Activated CD8-positive, alpha-beta memory T cell treated with anti-CD3 and anti-CD28 coated beads, Interleukin-2, amount 50 U/mL, for 48 hours (primary cell): Measurements from ENCODE around the gene CRLF2.
"Not testable (repeated sequence)": the region's sequence is repeated elsewhere in the genome, so short reads cannot be mapped to it uniquely, and the experiment has no call there.

ENCODE experiments used
- DNase-seq: peaks from one replicate; pipeline ENCODE4 v3.0.0-alpha.2; 2020

The CRLF2 gene

GRCh38 chrX:1213971-1214370 is 1.5 kb upstream of the CRLF2 start:
- no peak for DNase-seq

DNA sequence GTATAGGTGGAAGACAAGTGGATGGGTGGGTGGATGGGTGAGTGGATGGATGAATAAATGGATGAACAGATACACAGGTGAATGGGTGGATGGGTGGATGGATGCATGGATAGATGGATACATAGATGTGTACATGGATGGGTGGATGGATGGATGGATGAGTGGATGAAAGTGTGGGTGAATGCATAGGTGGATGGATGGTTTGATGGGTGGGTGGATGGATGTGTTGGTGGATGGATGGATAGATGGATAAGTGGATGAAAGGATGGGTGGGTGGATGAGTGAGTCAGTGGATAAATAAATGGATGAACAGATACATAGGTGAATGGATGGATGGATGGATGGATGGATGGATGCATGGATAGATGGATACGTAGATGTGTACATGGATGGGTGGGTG is 1.6 kb downstream of the CRLF2 start:
- DNase-seq = no peak

DNA sequence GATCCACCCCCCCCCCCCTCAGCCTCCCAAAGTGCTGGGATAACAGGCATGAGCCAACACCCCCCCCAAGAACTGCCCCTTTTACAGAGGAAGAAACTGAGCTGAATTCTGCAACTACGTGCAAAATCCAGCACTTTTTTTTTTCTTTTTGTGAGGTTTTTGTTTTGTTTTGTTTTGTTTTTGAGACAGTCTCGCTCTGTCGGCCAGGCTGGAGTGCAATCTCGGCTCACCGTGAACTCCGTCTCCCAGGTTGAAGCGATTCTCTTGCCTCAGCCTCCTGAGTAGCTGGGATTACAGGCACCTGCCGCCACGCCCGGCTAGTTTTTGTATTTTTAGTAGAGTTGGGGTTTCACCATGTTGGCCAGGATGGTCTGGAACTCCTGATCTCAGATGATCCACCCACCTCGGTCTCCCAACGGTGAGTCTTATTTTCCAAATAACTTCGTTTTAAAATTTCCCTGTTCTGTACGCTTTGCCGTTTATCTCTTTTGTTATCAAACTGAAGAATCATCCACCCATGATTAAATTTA is 4.9 kb downstream of the CRLF2 start:
- no peak for DNase-seq

GRCh38 chrX:1205681-1206611 is 6.5 kb downstream of the CRLF2 start:
- peak; percentile 63 for DNase-seq

DNA sequence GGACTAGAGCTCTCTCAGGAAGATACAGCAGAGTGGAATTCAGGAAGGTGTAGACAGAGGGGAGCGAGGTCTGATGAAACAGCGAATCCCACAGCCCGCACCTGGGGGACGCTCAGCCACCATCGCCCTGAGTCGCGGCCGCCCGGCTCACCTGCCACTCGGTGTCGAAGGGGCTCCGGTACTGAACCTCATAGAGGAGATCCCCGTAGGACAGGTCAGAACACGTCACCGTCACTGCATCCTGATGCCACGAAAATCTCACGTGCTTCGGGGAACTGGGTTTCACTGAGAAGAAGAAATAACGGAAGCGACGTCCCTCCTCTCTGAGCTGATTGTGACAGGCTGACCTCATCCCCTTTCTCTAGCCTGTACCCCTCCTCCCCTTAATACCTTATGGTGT is 10.2 kb downstream of the CRLF2 start:
- DNase-seq = peak; percentile 29

GRCh38 chrX:1196436-1196835 is 16.0 kb downstream of the CRLF2 start:
- DNase-seq = peak; percentile 26

- peak; percentile 12 for DNase-seq
Observed at GRCh38 chrX:1192196-1192595, 20.3 kb downstream of the CRLF2 start.

GRCh38 chrX:1190596-1191145 is 21.8 kb downstream of the CRLF2 start:
- peak; percentile 30 for DNase-seq

- DNase-seq = peak; percentile 62
Observed at GRCh38 chrX:1185561-1185960, 26.9 kb downstream of the CRLF2 start.

DNA sequence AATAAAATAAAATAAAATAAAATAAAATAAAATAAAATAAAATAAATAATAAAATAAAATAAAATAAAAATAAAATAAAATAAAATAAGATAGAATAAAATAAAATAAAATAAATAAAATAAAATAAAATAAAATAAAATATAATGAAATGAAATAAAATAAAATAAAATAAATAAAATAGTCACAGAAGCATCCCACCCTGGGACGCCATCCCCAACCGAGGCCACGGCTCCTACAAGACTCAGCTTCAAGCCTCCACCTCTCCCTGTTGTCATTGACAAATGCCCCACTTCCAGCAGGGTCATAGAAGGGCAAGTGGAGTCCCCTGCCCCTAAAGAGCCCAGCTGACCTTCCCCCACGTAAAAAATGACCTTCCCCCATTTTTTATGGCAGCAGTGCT is 30.2 kb downstream of the CRLF2 start:
- DNase-seq = no peak

- not testable (repeated sequence) for DNase-seq
Observed at GRCh38 chrX:1181661-1182060, 30.8 kb downstream of the CRLF2 start.

DNA sequence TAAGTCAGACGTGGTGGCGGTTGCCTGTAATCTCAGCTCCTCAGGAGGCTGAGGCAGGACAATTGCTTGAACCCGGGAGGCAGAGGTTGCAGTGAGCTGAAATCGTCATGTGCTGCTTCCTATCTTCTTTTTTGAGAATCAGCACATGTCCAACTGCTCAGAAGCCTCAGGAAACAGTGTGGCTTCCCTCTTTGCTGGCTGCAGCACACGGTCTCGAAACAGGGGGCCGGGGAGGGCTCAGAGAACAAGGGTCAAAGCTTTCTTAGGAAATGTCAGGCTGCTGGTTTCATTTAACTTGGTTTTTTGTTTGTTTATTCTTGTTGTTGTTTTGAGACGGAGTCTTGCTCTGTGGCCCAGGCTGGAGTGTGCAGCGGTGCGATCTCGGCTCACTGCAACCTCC is 31.3 kb downstream of the CRLF2 start:
- peak; percentile 35 for DNase-seq

DNA sequence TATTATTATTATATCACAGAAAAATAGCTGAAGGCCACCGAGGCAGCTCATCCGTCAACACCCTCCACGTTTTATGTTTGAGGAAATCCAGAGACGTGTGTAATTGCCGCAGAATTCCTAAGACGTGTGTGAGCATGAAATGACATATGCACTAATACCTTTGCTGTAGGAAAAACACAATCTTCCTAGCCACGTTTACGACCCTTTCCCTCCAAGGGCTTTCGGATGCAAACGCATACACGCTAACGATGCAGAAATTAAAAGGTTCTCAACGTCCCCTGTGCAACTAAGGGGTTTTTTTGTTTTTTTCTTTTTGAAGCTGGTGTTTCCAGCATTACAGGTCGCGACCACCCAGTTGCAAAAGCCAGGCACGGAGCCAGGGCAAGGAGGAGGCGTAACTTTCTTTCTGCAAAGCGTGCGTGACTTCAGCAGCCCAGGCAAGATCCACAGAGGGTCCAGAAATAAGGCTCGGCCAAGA is 33.8 kb downstream of the CRLF2 start:
- no peak for DNase-seq

DNA sequence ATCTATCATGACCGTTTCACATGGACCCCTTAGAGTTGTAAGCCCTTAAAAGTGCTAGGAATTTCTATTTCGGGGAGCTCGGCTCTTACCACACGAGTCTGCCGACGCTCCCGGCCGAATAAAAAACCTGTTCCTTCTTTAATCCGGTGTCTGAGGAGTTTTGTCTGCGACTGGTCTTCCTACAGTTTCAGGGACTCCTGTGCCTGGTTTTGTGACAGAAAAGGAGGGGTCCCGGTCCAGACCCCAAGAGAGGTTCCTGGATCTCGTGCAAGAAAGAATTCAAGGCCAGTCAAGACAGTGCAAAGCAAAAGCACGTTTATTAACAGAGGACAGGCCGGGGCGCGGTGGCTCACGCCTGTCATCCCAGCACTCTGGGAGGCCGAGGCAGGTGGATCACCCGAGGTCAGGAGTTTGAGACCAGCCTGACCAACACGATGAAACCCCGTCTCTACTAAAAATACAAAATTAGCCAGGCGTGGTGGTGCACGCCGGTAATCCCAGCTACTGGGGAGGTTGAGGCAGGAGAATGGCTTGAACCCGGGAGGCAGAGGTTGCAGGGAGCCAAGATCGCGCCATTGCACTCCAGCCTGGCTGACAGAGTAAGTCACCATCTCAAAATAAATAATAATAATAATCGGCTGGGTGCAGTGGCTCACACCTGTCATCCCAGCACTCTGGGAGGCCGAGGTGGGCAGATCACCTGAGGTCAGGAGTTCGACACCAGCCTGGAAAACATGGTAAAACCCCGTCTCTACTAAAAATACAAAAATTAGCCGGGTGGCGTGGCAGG is 35.7 kb downstream of the CRLF2 start:
- DNase-seq = not testable (repeated sequence)

- not testable (repeated sequence) for DNase-seq
Observed at GRCh38 chrX:1174609-1175545, 37.6 kb downstream of the CRLF2 start.

DNA sequence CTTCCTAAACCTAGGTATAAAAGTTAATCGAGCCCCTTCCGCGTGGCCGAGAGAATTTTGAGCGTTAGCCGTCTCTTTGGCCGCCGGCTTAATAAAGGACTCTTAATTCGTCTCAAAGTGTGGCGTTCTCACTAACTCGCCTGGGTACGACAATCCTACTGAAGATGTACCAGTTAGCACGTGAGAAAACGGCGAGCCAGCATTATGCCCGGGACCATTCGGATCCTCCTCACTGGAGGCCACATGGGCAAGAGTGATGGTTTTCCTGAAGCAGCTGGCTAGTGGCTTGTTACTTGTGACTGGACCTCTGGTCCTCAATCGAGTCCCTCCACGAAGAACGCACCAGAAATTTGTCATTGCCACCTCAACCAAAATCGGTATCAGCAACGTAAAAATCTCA is 39.0 kb downstream of the CRLF2 start:
- DNase-seq = not testable (repeated sequence)

DNA sequence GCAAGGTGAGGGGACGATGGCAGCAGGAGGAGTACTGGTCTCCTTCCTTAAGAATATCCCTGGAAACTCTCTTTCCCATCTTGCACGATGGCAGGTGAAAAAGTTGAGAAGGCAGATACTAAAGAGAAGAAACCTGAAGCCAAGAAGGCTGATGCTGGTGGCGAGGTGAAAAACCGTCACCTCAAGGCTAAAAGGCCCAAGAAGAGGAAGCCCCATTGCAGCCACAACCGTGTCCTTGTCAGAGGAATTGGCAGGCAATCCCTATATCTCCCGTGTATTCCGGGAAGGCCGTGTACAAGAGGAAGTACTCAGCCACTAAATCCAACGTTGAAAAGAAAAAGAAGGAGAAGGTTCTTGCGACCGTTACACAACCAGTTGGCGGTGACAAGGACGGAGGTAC is 40.0 kb downstream of the CRLF2 start:
- no peak for DNase-seq

- DNase-seq = not testable (repeated sequence)
Observed at GRCh38 chrX:1171915-1172314, 40.5 kb downstream of the CRLF2 start.

DNA sequence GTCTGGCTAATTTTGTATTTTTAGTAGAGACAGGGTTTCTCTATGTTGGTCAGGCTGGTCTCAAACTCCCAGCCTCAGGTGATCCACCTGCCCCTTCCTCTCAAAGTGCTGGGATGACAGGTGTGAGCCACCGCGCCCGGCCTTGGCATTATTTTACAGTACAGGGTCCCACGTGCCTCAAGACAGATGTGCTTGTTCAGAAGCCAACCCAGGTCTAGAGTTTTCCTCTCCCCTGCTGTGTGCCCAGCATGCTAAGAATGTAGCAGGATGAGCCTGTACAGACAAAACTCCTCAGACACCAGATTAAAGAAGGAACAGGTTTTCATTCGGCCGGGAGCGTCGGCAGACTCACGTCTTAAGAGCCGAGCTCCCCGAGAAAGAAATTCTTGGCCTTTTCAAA is 42.2 kb downstream of the CRLF2 start:
- DNase-seq = no peak

DNA sequence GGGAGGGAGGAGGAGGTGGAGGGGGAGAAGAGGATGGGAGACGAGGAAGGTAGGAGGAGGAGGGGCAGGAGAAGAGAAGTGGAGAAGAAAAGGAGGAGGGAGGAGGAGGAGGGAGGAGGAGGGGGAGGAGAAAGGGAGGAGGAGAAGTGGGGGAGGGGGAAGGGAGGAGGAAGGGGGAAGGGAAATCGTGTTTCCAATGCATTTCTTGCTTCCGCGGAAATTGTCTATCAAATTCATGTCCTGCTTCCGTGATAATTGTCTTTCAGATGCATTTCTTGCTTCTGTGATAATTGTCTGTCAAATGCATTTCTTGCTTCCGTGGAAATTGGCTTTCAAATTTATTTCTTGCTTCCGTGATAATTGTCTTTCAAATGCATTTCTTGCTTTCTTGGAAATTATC is 43.3 kb downstream of the CRLF2 start:
- DNase-seq = no peak

GRCh38 chrX:1167918-1168481 is 44.4 kb downstream of the CRLF2 start:
- DNase-seq = no peak

DNA sequence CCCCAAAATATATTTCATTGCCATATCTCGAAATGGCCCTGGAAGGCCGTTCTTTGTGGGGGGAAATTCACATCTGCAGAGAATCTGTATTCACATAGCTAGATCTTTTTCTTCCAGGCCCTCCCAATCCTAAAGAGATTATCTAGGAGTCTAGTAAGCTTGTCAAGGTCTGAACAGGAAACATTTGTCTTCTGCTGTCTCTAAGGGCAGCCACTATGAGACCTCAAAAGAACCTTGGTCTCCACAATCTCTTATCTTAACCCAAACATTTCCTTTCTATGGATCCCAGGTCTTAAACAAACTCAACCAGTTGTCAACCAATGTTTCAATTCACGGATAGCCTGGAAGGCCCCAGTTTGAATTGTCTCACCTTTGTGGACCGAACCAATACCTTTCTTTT is 45.0 kb downstream of the CRLF2 start:
- no peak for DNase-seq
